ENCODE results near the gene ATP1A4. TPM values are rescaled to one million over a fixed set of nuclear protein-coding genes. Genes with fewer than 3 reads are reported as not detected.

ATP1A4 gene
- total and polyA plus RNA-seq, 2 donors from 2014 or later = 0.19 TPM; not detected in 1

DNA sequence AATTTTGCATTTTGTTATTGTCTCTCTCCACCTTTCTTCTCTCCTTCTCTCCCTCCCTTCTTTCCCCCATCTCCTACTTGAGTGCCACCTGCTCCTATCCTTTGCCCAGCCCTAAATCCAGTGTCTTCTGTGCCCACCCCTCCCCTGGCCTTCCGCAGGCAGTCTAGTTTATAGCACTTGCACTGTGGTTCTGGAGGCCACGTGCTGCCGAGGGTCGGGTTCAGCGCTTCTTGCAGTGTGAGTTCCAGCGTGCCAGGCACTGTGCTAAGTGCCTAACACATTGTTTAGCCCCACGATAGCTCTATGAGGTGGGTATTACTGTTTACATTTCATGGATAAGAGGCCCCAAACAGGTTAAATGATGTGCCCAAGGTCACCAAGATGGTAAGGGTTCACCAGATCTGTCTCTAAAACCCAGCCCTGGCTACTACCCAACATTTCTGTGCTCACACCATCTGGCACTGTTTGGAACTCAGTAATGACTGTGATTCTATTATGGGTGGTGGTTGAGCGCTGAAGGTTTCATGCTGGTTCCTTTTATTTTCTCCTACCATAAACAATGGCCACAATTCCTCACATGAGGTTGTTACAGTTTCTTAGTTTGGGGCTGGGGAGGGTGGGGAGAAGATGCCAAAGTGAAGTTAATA, 14.1 kb upstream of the ATP1A4 start:
- H3K9ac ChIP-seq (ENCODE audit: low read length in 3 of 3) = no peak overlapping the region

DNA sequence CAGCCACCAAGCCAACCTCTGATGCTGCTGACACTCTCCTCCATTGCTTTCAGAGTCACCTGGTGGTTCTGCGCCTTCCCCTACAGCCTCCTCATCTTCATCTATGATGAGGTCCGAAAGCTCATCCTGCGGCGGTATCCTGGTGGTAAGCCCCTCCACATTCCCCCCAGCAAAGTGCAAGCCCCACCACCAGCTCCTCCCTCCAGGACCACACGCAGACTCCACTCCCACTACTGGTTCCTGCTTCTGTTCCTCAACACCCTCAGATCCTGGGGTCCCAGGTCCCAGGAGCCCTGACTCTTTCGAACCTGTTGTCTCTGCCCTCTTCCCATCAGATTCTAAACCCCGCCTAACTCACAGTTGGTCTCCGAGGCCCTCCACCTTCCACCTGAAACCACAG, 11.6 kb upstream of the ATP1A4 start:
- TF ChIP-seq, protein P1, sequence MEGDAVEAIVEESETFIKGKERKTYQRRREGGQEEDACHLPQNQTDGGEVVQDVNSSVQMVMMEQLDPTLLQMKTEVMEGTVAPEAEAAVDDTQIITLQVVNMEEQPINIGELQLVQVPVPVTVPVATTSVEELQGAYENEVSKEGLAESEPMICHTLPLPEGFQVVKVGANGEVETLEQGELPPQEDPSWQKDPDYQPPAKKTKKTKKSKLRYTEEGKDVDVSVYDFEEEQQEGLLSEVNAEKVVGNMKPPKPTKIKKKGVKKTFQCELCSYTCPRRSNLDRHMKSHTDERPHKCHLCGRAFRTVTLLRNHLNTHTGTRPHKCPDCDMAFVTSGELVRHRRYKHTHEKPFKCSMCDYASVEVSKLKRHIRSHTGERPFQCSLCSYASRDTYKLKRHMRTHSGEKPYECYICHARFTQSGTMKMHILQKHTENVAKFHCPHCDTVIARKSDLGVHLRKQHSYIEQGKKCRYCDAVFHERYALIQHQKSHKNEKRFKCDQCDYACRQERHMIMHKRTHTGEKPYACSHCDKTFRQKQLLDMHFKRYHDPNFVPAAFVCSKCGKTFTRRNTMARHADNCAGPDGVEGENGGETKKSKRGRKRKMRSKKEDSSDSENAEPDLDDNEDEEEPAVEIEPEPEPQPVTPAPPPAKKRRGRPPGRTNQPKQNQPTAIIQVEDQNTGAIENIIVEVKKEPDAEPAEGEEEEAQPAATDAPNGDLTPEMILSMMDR (IDR thresholded peaks at IDR 0.05; ENCODE audit: borderline replicate concordance, extremely low read depth, insufficient read depth) = no peak
- H3K4me1 ChIP-seq (ENCODE audit: control insufficient read depth in 2 of 3, insufficient read depth in 2 of 3, low read depth in 1 of 3, low read length in 3 of 3) = no peaks in the 10 kb centered on the region
- DNase-seq = no peak
- no peak overlapping the region for H3K4me3 ChIP-seq (ENCODE audit: low read length in 3 of 3)
- no peaks in the 10 kb centered on the region for H3K36me3 ChIP-seq (ENCODE audit: control insufficient read depth in 2 of 3, insufficient read depth in 3 of 3, low read length in 3 of 3)
- FAIRE-seq = no peak
- H3K27ac ChIP-seq (ENCODE audit: low read depth in 2 of 2, low read length in 2 of 2) = no peak overlapping the region
- intact Hi-C loops (cut with DNase I) = no loop called here
- no peaks in the 10 kb centered on the region for H3K9me3 ChIP-seq (ENCODE audit: control insufficient read depth in 2 of 3, insufficient read depth in 1 of 3, low read length in 3 of 3)
- H3K27me3 ChIP-seq (ENCODE audit: control insufficient read depth, insufficient read depth, low read length) = no peaks in the 10 kb centered on the region
- H3K9ac ChIP-seq (ENCODE audit: low read length in 3 of 3) = no peak overlapping the region

More for the DNA sequence above, 14.1 kb upstream of the ATP1A4 start:
- Histone ChIP-seq H3K36me3 (ENCODE audit: control insufficient read depth in 2 of 3, insufficient read depth in 3 of 3, low read length in 3 of 3) (no peaks in the 10 kb centered on the region), H3K9me3 (ENCODE audit: control insufficient read depth in 2 of 3, insufficient read depth in 1 of 3, low read length in 3 of 3) (no peaks in the 10 kb centered on the region), H3K27ac (ENCODE audit: low read depth in 2 of 2, low read length in 2 of 2) (no peak overlapping the region), H3K4me1 (ENCODE audit: control insufficient read depth in 2 of 3, insufficient read depth in 2 of 3, low read depth in 1 of 3, low read length in 3 of 3) (no peaks in the 10 kb centered on the region), H3K4me3 (ENCODE audit: low read length in 3 of 3) (no peak overlapping the region), H3K27me3 (ENCODE audit: control insufficient read depth, insufficient read depth, low read length) (no peaks in the 10 kb centered on the region)
- DNase-seq (no peak), FAIRE-seq (no peak)
- TF ChIP-seq, protein P1 (IDR thresholded peaks at IDR 0.05; ENCODE audit: borderline replicate concordance, extremely low read depth, insufficient read depth) = no peak
- intact Hi-C loops (cut with DNase I) = no loop called here

DNA sequence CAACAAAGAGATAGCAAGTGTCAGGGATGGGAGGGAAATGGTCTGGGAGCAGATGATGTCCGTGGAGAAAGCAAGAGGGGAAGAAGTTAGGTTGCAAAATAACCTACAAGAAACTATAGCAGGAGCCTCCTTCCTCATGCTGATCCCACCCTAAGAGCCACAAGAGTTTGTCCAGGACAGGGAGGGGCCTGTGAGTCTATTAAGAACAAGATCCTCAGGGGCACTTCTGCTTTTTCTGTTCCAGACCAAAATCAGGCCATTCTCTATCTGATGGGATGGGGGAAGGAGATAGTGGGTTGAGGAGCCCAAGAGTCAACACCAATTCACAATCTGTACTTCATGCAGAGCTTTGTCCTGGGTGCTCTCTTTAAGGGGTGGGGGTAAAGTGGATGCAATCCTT, 7.7 kb upstream of the ATP1A4 start:
- H3K9me3 ChIP-seq (ENCODE audit: control insufficient read depth in 2 of 3, insufficient read depth in 1 of 3, low read length in 3 of 3) = no peaks in the 10 kb centered on the region
- no peaks in the 10 kb centered on the region for H3K27me3 ChIP-seq (ENCODE audit: control insufficient read depth, insufficient read depth, low read length)
- H3K4me3 ChIP-seq (ENCODE audit: low read length in 3 of 3) = no peak overlapping the region
- no peak overlapping the region for H3K9ac ChIP-seq (ENCODE audit: low read length in 3 of 3)
- no peaks in the 10 kb centered on the region for H3K4me1 ChIP-seq (ENCODE audit: control insufficient read depth in 2 of 3, insufficient read depth in 2 of 3, low read depth in 1 of 3, low read length in 3 of 3)
- no peaks in the 10 kb centered on the region for H3K36me3 ChIP-seq (ENCODE audit: control insufficient read depth in 2 of 3, insufficient read depth in 3 of 3, low read length in 3 of 3)
- no peak overlapping the region for H3K27ac ChIP-seq (ENCODE audit: low read depth in 2 of 2, low read length in 2 of 2)
- TF ChIP-seq, protein P1 (IDR thresholded peaks at IDR 0.05; ENCODE audit: borderline replicate concordance, extremely low read depth, insufficient read depth) = no peak
- no peak for DNase-seq
- no peak for FAIRE-seq
- intact Hi-C loops (cut with DNase I) = no loop called here

DNA sequence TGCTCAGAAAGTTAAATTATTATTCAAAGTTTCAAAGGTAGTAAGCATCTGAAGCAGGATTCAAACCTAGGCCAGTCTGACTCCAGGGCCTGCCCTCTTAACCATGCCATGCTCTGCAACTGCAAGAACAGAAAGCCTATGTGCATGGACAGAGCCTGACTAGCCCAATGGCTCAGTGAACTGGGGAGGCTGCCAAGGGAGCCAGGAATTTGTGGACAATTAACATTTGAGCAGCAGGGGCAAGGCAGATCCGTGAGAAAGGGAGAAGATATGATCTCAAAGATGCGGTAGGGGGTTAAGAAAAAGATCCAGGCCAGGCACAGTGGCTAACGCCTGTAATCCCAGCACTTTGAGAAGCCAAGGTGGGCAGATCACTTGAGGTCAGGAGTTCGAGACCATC, 6.5 kb upstream of the ATP1A4 start:
- Histone ChIP-seq H3K27me3 (ENCODE audit: control insufficient read depth, insufficient read depth, low read length) (no peaks in the 10 kb centered on the region), H3K9me3 (ENCODE audit: control insufficient read depth in 2 of 3, insufficient read depth in 1 of 3, low read length in 3 of 3) (no peaks in the 10 kb centered on the region), H3K9ac (ENCODE audit: low read length in 3 of 3) (no peak overlapping the region), H3K36me3 (ENCODE audit: control insufficient read depth in 2 of 3, insufficient read depth in 3 of 3, low read length in 3 of 3) (no peaks in the 10 kb centered on the region), H3K27ac (ENCODE audit: low read depth in 2 of 2, low read length in 2 of 2) (no peak overlapping the region), H3K4me1 (ENCODE audit: control insufficient read depth in 2 of 3, insufficient read depth in 2 of 3, low read depth in 1 of 3, low read length in 3 of 3) (no peaks in the 10 kb centered on the region), H3K4me3 (ENCODE audit: low read length in 3 of 3) (no peak overlapping the region)
- intact Hi-C loops (cut with DNase I) = no loop called here
- FAIRE-seq (no peak), DNase-seq (no peak)
- TF ChIP-seq, protein P1 (IDR thresholded peaks at IDR 0.05; ENCODE audit: borderline replicate concordance, extremely low read depth, insufficient read depth) = no peak
